GM13976 (cell line): Measurements from ENCODE around the gene LMX1A.

Experiments
- DNase-seq: peaks from one replicate; pipeline ENCODE4 v3.0.0; 2012; ENCODE audit warnings: low spot score
- CTCF ChIP-seq: IDR thresholded peaks from 2 replicates; pipeline ENCODE4 v1.5.1; 2012; ENCODE audit warnings: borderline replicate concordance, mild to moderate bottlenecking; ENCODE audit not compliant: insufficient read depth; ENCODE audit errors: extremely low read depth, missing control alignments, control extremely low read depth
- in situ Hi-C: fragments of 300-500 bp; cut with MboI; formaldehyde crosslinking; loops from one replicate; pipeline ENCODE4 v1.12.0; 2022; ENCODE audit warnings: low sequenced_read_pairs, mixed read lengths, inconsistent platforms; ENCODE audit not compliant: unreplicated experiment

Gene LMX1A

GRCh38 chr1:165392634-165393571, 36.4 kb upstream of the LMX1A start:
- peak; percentile 94 for TF ChIP-seq CTCF
- in situ Hi-C loops: loop anchor here (5.0 to 10.0 kb wide), 2 partner anchors 204 to 512 kb away; no protein-coding TSS in a partner anchor
- peak; percentile 85 for DNase-seq

- no peak for TF ChIP-seq CTCF
- no peak for DNase-seq
Measured at GRCh38 chr1:165389609-165390008, 33.1 kb upstream of the LMX1A start.

GRCh38 chr1:165387961-165388360, 31.4 kb upstream of the LMX1A start:
- in situ Hi-C loops: no loop called here
- DNase-seq: no peak
- no peak for TF ChIP-seq CTCF

More at GRCh38 chr1:165389609-165390008, 33.1 kb upstream of the LMX1A start:
- in situ Hi-C loops: loop anchor here (5.0 to 10.0 kb wide), 2 partner anchors 208 to 515 kb away; no protein-coding TSS in a partner anchor

GRCh38 chr1:165387505-165387904, 31.0 kb upstream of the LMX1A start:
- no peak for TF ChIP-seq CTCF
- in situ Hi-C loops: no loop called here
- no peak for DNase-seq

GRCh38 chr1:165383599-165384405, 27.3 kb upstream of the LMX1A start:
- DNase-seq: no peak
- in situ Hi-C loops: no loop called here
- no peak for TF ChIP-seq CTCF

- TF ChIP-seq CTCF: no peak
- in situ Hi-C loops: no loop called here
- DNase-seq: no peak
Measured at GRCh38 chr1:165383067-165383466, 26.6 kb upstream of the LMX1A start.
